GM21737 (cell line): ENCODE results near the gene TTLL9.
"Not testable (repeated sequence)": the region's sequence is repeated elsewhere in the genome, so short reads cannot be mapped to it uniquely, and the experiment has no call there.

Experiments used
- ATAC-seq: cut with Tn5 transposase; IDR thresholded peaks from one replicate; pipeline ENCODE4 v1.9.1; 2021; ENCODE audit warnings: mild to moderate bottlenecking, moderate library complexity; ENCODE audit not compliant: unreplicated experiment

The TTLL9 gene

GRCh38 chr20:31916708-31917107 is 46.3 kb downstream of the TTLL9 start:
- ATAC-seq = no peak

GRCh38 chr20:31917962-31918412 is 47.6 kb downstream of the TTLL9 start:
- not testable (repeated sequence) for ATAC-seq

GRCh38 chr20:31918466-31919105 is 48.2 kb downstream of the TTLL9 start:
- no peak for ATAC-seq

GRCh38 chr20:31919410-31920155 is 49.1 kb downstream of the TTLL9 start:
- no peak for ATAC-seq

GRCh38 chr20:31920275-31920855 is 49.9 kb downstream of the TTLL9 start:
- no peak for ATAC-seq

GRCh38 chr20:31921480-31921879 is 51.0 kb downstream of the TTLL9 start:
- not testable (repeated sequence) for ATAC-seq

- no peak for ATAC-seq
These were observed 51.7 kb downstream of the TTLL9 start for GRCh38 chr20:31922181-31922580.

- ATAC-seq = no peak
These were observed 52.2 kb downstream of the TTLL9 start for GRCh38 chr20:31922588-31922987.

GRCh38 chr20:31923388-31924331 is 53.2 kb downstream of the TTLL9 start:
- ATAC-seq = peak; percentile 56

- ATAC-seq = no peak
These were observed 54.1 kb downstream of the TTLL9 start for GRCh38 chr20:31924561-31924960.

GRCh38 chr20:31925631-31926030 is 55.2 kb downstream of the TTLL9 start:
- ATAC-seq = no peak

GRCh38 chr20:31926493-31926892 is 56.1 kb downstream of the TTLL9 start:
- no peak for ATAC-seq

GRCh38 chr20:31927627-31928159 is 57.3 kb downstream of the TTLL9 start:
- no peak for ATAC-seq

GRCh38 chr20:31929631-31930030 is 59.2 kb downstream of the TTLL9 start:
- ATAC-seq = not testable (repeated sequence)

GRCh38 chr20:31930779-31931178 is 60.3 kb downstream of the TTLL9 start:
- ATAC-seq = no peak

- no peak for ATAC-seq
These were observed 63.3 kb downstream of the TTLL9 start for GRCh38 chr20:31933698-31934097.

GRCh38 chr20:31934491-31934890 is 64.1 kb downstream of the TTLL9 start:
- ATAC-seq = no peak

GRCh38 chr20:31934968-31935764 is 64.7 kb downstream of the TTLL9 start:
- ATAC-seq = no peak

GRCh38 chr20:31936420-31936819 is 66.0 kb downstream of the TTLL9 start:
- ATAC-seq = no peak

GRCh38 chr20:31937820-31938219 is 67.4 kb downstream of the TTLL9 start:
- ATAC-seq = no peak
